NK-92 treated with Interleukin-12 subunit alpha and Interleukin-12 subunit beta, amount 100 ng/mL, for 24 hours (cell line): ENCODE results near the gene ABCA7.
A peak's percentile ranks its signal among the peaks of the same experiment; 100 is the strongest.

Source experiments
- DNase-seq: peaks from one replicate; lab custom pipeline; 2025; lab: John Stamatoyannopoulos, UW

Gene ABCA7, protein sequence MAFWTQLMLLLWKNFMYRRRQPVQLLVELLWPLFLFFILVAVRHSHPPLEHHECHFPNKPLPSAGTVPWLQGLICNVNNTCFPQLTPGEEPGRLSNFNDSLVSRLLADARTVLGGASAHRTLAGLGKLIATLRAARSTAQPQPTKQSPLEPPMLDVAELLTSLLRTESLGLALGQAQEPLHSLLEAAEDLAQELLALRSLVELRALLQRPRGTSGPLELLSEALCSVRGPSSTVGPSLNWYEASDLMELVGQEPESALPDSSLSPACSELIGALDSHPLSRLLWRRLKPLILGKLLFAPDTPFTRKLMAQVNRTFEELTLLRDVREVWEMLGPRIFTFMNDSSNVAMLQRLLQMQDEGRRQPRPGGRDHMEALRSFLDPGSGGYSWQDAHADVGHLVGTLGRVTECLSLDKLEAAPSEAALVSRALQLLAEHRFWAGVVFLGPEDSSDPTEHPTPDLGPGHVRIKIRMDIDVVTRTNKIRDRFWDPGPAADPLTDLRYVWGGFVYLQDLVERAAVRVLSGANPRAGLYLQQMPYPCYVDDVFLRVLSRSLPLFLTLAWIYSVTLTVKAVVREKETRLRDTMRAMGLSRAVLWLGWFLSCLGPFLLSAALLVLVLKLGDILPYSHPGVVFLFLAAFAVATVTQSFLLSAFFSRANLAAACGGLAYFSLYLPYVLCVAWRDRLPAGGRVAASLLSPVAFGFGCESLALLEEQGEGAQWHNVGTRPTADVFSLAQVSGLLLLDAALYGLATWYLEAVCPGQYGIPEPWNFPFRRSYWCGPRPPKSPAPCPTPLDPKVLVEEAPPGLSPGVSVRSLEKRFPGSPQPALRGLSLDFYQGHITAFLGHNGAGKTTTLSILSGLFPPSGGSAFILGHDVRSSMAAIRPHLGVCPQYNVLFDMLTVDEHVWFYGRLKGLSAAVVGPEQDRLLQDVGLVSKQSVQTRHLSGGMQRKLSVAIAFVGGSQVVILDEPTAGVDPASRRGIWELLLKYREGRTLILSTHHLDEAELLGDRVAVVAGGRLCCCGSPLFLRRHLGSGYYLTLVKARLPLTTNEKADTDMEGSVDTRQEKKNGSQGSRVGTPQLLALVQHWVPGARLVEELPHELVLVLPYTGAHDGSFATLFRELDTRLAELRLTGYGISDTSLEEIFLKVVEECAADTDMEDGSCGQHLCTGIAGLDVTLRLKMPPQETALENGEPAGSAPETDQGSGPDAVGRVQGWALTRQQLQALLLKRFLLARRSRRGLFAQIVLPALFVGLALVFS (N-terminal part only)

GRCh38 chr19:1039646-1040475, at the start of gene ABCA7:
Gene ABCA7, plus strand, starts transcription at chr19:1040107. Its CDS starts 1,255 bp downstream, at chr19:1041362.
- DNase-seq = peak; percentile 97

DNA sequence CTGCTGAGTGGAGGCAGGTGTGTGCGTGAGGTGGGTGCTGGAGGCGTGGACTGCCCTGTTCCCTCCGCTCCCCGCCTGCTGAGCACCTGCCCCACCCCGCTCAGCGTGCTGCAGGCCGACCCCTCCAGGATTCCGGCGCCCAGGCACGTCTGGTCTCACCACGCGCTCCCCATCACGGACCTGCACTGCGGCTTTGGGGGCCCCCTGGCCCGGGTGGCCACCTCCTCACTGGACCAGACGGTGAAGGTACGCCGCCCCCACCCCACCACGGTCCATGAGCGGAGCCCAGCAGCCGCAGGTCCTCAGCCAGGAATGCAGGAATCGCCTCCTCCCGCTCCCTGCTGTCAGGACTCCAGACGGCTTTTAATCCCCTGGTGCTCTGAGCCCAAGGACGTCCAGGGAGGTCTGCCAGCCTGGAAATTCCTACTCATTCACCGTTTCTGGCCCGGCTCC, 49.8 kb upstream of the ABCA7 start:
- no peak for DNase-seq

DNA sequence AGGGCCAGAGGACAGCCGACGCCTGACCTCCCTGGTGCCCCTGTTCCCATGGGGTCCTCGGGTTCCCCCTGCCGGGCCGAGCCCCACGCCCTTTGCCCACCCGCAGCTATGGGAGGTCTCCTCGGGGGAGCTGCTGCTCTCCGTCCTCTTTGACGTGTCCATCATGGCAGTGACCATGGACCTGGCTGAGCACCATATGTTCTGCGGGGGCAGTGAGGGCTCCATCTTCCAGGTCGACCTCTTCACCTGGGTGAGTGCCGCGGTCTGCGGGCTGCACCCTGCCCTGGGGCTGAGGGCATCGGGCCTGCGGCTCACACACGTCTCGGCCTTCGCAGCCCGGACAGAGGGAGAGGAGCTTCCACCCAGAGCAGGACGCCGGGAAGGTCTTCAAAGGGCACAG, 49.2 kb upstream of the ABCA7 start:
- DNase-seq = no peak

DNA sequence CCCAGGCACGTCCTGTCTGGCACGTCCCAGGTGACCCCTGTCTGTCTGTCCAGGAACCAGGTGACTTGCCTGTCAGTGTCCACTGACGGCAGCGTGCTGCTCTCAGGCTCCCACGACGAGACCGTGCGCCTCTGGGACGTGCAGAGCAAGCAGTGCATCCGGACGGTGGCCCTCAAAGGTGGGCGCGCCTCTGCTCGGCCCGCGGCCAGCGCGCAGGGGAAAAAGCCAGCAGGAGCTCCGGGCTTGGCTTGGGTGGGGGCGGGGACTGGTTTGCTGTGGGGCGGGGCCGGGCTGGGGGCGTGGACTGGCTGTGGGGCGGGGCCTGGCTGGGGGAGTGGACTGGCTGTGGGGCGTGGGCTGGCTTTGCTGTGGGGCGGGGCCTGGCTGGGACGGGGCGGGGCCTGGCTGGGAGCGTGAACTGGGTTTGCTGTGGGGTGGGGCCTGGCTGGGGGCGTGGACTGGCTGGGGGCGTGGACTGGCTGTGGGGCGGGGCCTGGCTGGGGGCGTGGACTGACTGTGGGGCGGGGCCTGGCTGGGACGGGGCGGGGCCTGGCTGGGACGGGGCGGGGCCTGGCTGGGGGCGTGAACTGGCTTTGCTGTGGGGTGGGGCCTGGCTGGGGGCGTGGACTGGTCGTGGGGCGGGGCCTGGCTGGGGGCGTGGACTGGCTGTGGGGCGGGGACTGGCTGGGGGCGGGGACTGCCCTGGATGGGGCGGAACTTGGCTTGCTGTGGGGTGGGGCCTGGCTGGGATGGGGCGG, 48.6 kb upstream of the ABCA7 start:
- DNase-seq = peak; percentile 68

DNA sequence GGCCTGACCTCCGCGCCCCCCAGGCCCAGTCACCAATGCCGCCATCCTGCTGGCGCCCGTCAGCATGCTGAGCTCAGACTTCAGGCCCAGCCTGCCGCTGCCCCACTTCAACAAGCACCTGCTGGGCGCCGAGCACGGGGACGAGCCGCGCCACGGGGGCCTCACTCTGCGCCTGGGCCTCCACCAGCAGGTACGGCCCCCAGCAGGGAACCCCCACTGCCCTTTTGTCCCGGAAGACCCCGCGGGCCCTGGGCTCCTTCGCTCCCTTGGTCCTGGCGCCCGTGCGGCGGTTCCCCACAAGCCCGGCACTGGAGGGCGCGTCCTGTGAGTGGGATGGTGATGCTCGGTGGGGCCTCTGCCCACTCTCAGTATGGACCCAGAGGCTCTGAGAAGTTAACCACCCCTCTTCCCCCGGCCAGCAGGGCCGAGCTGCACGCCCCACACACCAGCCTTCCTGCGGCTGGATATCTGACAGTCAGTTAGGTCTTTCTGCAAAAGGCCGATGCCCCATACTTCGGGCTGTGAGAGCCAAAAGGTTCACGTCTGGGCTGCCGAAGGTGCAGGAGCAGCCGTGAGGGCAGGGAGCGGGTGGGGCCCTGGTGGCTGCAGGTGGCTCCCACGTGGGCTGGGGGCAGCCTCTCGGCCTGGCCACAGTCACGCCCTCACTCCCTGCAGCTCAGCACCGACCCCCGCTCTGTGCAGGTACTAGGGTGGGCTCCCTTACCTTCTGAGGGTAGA, 47.8 kb upstream of the ABCA7 start:
- no peak for DNase-seq

GRCh38 chr19:992670-993055, 47.2 kb upstream of the ABCA7 start:
- DNase-seq = no peak

DNA sequence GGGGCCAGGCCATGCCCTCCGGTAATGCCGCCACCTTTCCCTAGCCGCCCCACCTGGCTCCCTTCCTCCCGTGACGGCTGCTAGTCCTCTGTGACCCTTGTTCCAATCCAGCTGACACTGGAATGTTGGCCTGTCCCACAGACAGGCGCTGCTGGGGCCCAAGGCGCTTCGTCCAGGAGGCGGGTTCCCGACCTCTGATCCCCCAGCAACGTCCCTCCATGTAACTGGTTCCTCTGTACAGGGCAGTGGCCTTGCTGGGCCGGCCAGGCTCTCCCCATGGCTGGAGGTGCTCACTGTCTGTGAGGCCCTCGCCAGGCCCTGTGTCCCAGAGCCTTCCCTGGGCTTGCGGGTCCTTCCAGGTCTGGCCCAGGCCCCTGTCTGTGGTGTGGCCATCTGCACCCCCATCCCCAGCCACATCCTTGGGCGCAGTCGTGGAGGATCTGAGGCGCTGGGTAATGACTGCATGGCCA, 46.5 kb upstream of the ABCA7 start:
- no peak for DNase-seq

DNA sequence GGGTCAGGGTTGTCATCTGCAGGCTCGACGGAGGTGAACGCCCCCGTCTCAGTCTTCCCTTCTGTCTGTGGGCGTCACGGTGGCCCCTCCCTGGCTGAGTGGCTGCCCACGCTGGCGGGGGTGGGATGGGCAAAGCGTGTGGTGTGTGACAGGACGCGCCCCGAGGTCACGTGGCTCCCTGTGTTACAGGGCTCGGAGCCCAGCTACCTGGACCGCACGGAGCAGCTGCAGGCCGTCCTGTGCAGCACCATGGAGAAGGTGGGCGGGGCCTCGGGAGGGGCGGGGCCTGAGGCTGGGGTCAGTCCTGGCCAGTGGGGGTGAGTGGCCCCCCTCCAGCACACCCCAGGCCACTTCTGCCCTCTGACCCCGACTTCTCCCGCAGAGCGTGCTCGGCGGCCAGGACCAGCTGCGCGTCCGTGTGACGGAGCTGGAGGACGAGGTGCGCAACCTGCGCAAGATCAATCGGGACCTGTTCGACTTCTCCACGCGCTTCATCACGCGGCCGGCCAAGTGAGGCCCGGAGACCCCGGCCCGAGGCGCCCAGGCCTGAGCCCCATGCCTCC, 46.0 kb upstream of the ABCA7 start:
- no peak for DNase-seq

DNA sequence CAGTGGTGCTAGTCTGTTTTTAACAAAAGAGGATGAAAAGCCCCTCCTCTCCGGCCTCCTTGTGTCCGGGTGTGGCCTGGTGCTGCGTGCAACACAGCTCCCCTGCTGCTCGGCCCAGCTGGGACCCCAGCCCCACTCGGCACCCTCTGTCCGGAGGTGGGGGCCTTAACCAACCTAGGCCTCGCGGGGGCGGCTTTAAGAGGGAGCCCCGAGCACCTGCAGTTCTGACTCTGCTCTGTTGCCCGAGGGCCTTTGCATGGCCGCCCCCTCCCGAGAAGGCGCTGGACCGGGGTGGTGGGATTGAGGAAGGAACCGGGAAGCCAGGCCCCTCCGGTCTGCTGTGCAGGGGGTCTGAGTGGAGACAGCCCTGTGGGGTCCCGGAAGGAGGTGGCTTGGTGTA, 45.4 kb upstream of the ABCA7 start:
- DNase-seq = no peak

GRCh38 chr19:995051-995827, 44.7 kb upstream of the ABCA7 start:
- DNase-seq = no peak

GRCh38 chr19:996051-996838, 43.7 kb upstream of the ABCA7 start:
- no peak for DNase-seq

DNA sequence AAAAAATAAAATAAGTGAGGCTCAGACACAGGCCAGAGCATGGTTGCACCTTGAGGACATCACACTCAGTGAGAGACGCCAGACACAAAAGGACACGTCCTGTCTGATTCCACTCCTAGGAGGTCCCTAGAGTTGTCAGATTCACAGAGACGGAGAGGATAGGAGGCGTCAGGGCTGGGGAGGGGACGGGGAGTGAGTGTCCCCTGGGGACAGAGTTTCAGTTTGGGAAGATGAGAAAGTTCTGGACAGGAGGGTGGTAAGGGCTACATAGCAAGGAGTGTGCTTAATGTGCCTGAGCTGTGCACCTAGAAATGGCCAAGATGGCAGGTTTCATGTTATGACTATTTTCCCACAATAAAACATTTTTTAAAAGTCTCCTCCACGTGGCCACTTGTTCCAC, 41.8 kb upstream of the ABCA7 start:
- DNase-seq = no peak

DNA sequence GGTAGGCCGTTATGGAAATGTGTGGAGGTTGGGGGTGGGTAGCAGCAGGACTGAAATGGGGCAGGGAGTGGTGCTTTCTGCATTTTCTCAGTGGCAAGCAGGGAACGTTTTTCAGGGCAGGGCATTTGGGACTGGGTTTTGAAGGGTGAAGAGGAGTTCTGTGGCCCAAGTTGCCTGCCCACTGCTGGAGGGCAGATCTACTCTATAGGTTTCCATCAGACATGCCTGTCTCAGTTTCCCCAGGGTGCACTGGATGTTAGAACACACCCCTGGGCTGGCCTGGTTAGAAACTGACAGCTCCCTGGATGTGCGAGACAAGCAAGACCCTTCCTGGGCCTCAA, 40.6 kb upstream of the ABCA7 start:
- no peak for DNase-seq

DNA sequence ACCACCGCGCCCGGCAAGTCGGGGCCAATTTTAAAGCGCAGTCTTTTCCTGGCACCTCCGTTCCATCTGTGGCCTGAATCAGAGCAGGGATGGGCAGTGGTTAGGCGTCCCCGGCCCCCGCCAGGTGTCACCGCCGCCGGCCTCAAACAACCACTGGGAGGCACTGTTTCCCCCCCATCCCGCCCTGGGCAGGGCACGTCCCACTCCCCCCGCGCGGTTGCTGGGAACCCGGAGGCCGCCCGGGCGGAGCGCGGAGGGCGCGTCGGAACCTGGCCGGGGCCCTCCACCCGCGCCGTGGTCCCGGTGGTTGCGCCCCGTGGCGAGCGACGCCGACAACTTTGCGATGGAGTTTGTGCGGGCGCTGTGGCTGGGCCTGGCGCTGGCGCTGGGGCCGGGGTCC, 39.8 kb upstream of the ABCA7 start, which contains the start of gene GRIN3B:
Gene GRIN3B, plus strand, starts transcription at position 325 of the 400 bp plus-strand sequence. Its CDS starts 19 bp downstream, at position 344.
- no peak for DNase-seq

GRCh38 chr19:1000591-1001537, 39.0 kb upstream of the ABCA7 start:
- no peak for DNase-seq

DNA sequence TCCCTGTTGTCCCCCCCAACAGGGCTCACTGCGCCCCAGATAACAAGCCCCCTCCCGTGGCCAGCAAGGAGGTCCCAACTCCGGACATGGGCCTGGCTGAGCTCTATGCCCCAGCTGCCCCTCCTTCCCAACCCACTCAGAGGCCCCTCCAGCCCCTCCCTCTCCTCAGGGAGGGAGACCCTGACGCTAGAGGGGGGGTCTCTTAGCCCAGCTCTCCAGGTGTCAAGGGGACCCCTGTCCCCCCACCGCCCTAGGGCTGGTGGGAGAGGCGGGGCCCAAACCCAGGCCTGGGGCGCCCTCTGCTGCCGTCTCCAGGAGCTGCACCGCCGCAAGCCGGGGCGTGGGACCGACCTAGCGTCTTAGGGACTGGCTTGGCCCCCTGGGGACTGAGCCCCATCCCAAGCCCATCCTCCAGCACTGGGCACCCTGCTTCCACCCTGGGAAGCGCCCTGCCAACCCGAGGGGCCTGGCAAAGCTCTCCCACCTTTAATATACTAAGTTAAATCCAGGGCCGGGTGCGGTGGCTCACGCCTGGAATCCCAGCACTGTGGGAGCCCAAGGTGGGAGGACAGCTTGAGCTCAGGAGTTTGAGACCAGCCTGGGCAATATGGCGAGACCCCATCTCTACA, 38.3 kb upstream of the ABCA7 start:
- DNase-seq = no peak
